H1 (cell line): Measurements from ENCODE around the gene CLRN1. TPM values are rescaled to one million over a fixed set of nuclear protein-coding genes. Genes with fewer than 3 reads are reported as not detected.

Experiments used
- CHD1 ChIP-seq: IDR thresholded peaks from 2 replicates; pipeline ENCODE4 v1.6.1; 2012; ENCODE audit warnings: low read depth, low read length, improper control_type of control experiment
- EZH2 ChIP-seq: fragments of 200-600 bp; sonication (generic); IDR thresholded peaks from 2 replicates; pipeline ENCODE4 v1.7.1; 2012; ENCODE audit warnings: low read depth, mild to moderate bottlenecking, moderate library complexity, low read length, inconsistent platforms; ENCODE audit not compliant: severe bottlenecking
- GABPA ChIP-seq: IDR thresholded peaks from 2 replicates; pipeline ENCODE4 v1.6.1; 2011; ENCODE audit warnings: mild to moderate bottlenecking, low read length, moderate library complexity, borderline replicate concordance; ENCODE audit not compliant: insufficient read depth
- SP1 ChIP-seq: IDR thresholded peaks from 2 replicates; pipeline ENCODE4 v1.6.1; 2011; ENCODE audit warnings: low read depth, low read length
- polyA plus RNA-seq, 7 experiments: library from polyadenylated mRNA; depleted of rRNA in 3 of 7; stranded (reverse) in 5 of 7; unstranded in 2 of 7; fragments of >200 nt in 5 of 7; fragments of 200-250 nt in 2 of 7; gene quantifications; 1 replicate in 5 of 7; 2 replicates in 1 of 7; 4 replicates in 1 of 7; pipeline versions ENCODE4 v1.2.1 to v1.2.3, GENCODE V29; 2011 to 2013; ENCODE audit warnings: missing spikeins in 2 of 7, mixed read lengths in 2 of 7
- total RNA-seq: library from RNA; stranded (reverse); fragmentation: NEBNext Ultra II Directional; extraction: Animal tissue kit (Norgen Biotek cat#: 25700); gene quantifications from 2 replicates; pipeline ENCODE4 v1.2.1, GENCODE V29; 2021
- TF ChIP-seq, protein P1 (sequence below): IDR thresholded peaks from 2 replicates; pipeline ENCODE4 v1.6.1; 2012; ENCODE audit warnings: inconsistent platforms

CLRN1 gene
- total and polyA plus RNA-seq, 2 of the 8 experiments (the other 6 are each of a cell fraction or from before 2014, with no cell fraction given): 0.20 to 0.35 TPM

- TF ChIP-seq CHD1 (no peak), EZH2 (no peak), GABPA (no peak), SP1 (no peak)
- TF ChIP-seq, protein P1, sequence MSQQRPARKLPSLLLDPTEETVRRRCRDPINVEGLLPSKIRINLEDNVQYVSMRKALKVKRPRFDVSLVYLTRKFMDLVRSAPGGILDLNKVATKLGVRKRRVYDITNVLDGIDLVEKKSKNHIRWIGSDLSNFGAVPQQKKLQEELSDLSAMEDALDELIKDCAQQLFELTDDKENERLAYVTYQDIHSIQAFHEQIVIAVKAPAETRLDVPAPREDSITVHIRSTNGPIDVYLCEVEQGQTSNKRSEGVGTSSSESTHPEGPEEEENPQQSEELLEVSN: no peak
These were observed 13.8 kb downstream of the CLRN1 start (continued) for GRCh38 chr3:150958683-150959082.
